Stimulated activated CD4-positive, alpha-beta T cell treated with anti-CD3 and anti-CD28 coated beads, Interleukin-4, amount 100 ng/mL, for 48 hours (primary cell): ENCODE measurements around the gene SIX1.

ENCODE experiments used
- DNase-seq, 2 donors: peaks; one replicate each; pipeline ENCODE4 v3.0.0-alpha.2; 2020; ENCODE audit warnings: low read depth in 2 of 2

Gene SIX1

GRCh38 chr14:60642270-60643140 is 6.8 kb downstream of the SIX1 start:
- no peak for DNase-seq

GRCh38 chr14:60641742-60642269 is 7.5 kb downstream of the SIX1 start:
- no peak for DNase-seq

- DNase-seq: no peak
Observed at GRCh38 chr14:60640859-60641741, 8.2 kb downstream of the SIX1 start.

GRCh38 chr14:60639674-60640073 is 9.6 kb downstream of the SIX1 start:
- DNase-seq: no peak

GRCh38 chr14:60637479-60638315 is 11.6 kb downstream of the SIX1 start:
- no peak for DNase-seq

GRCh38 chr14:60636879-60637478 is 12.3 kb downstream of the SIX1 start:
- no peak for DNase-seq

GRCh38 chr14:60634153-60634552 is 15.1 kb downstream of the SIX1 start:
- no peak for DNase-seq

- DNase-seq: no peak
Observed at GRCh38 chr14:60632777-60633176, 16.5 kb downstream of the SIX1 start.

GRCh38 chr14:60632257-60632656 is 17.0 kb downstream of the SIX1 start:
- DNase-seq: no peak

GRCh38 chr14:60631842-60632241 is 17.4 kb downstream of the SIX1 start:
- DNase-seq: no peak

- DNase-seq: no peak
Observed at GRCh38 chr14:60630129-60630528, 19.1 kb downstream of the SIX1 start.

GRCh38 chr14:60628892-60629291 is 20.4 kb downstream of the SIX1 start:
- no peak for DNase-seq

GRCh38 chr14:60622917-60623257 is 26.4 kb downstream of the SIX1 start:
- DNase-seq: no peak

GRCh38 chr14:60622210-60622916 is 26.9 kb downstream of the SIX1 start:
- DNase-seq: no peak

- DNase-seq: no peak
Observed at GRCh38 chr14:60621386-60621785, 27.9 kb downstream of the SIX1 start.

GRCh38 chr14:60618241-60618640 is 31.0 kb downstream of the SIX1 start:
- no peak for DNase-seq

- no peak for DNase-seq
Observed at GRCh38 chr14:60616461-60616959, 32.8 kb downstream of the SIX1 start.

GRCh38 chr14:60602291-60602690 is 47.0 kb downstream of the SIX1 start:
- no peak for DNase-seq

GRCh38 chr14:60599727-60600126 is 49.5 kb downstream of the SIX1 start:
- no peak for DNase-seq

GRCh38 chr14:60596139-60596538 is 53.1 kb downstream of the SIX1 start:
- no peak for DNase-seq
